Hepatocyte (in vitro differentiated cells): ENCODE measurements around the gene RGS17.
"Not testable (repeated sequence)": the region's sequence is repeated elsewhere in the genome, so short reads cannot be mapped to it uniquely, and the experiment has no call there.

Experiments used
- CTCF ChIP-seq: fragments of 200-600 bp; sonication (generic); IDR thresholded peaks from 2 replicates; pipeline ENCODE4 v1.5.1; 2016; ENCODE audit warnings: antibody characterized with exemption, mild to moderate bottlenecking; ENCODE audit not compliant: poor library complexity
- EZH2 ChIP-seq: fragments of 200-600 bp; sonication (generic); IDR thresholded peaks from 2 replicates; pipeline ENCODE4 v1.6.1; 2016; ENCODE audit warnings: antibody characterized with exemption, mild to moderate bottlenecking, borderline replicate concordance
- EZH2phosphoT487 ChIP-seq: fragments of 200-600 bp; sonication (generic); IDR thresholded peaks from one replicate; pipeline ENCODE4 v1.6.1; 2018; ENCODE audit warnings: antibody characterized with exemption, mild to moderate bottlenecking, low read depth, moderate library complexity; ENCODE audit not compliant: unreplicated experiment, severe bottlenecking

GRCh38 chr6:153000790-153001189 lies 130.3 kb downstream of the RGS17 start:
- not testable (repeated sequence) for TF ChIP-seq CTCF, EZH2, EZH2phosphoT487
